ENCODE results near the gene CALR.

CALR gene

GRCh38 chr19:12986726-12987125, 48.3 kb downstream of the CALR start:
- H3K9me3 ChIP-seq (ENCODE audit: control extremely low read depth in 1 of 5, control insufficient read depth in 4 of 5, insufficient read depth in 2 of 5, low read depth in 1 of 5, low read length in 4 of 5) = no peaks in the 10 kb centered on the region
- H3K27me3 ChIP-seq (replicated peaks in 2 of 5; ENCODE audit: control insufficient read depth in 4 of 5, insufficient read depth in 5 of 5, low read length in 4 of 5) = peaks cover 0 to 3% (median 0%) of the 10 kb centered on the region in 5 experiments
- H3K4me3 ChIP-seq (ENCODE audit: control insufficient read depth in 1 of 7, extremely low read depth in 1 of 7, insufficient read depth in 4 of 7, low read depth in 2 of 7, low read length in 6 of 7) = no peak overlapping the region
- no peak for DNase-seq
- H3K27ac ChIP-seq (ENCODE audit: insufficient read depth in 1 of 2, low read depth in 1 of 2, low read length in 2 of 2, poor library complexity in 1 of 2, severe bottlenecking in 2 of 2) = no peak overlapping the region
- 100% methylated on average over 5 of the region's 12 CpGs for WGBS (ENCODE audit: insufficient coverage)
- peaks cover 0 to 8% (median 4%) of the 10 kb centered on the region in 4 experiments for H3K4me1 ChIP-seq (ENCODE audit: control extremely low read depth in 1 of 4, control insufficient read depth in 4 of 4, insufficient read depth in 4 of 4, low read length in 3 of 4)
- ChIA-PET POLR2A (no interaction called here), CTCF (interaction anchor here (1.4 to 6.2 kb wide), 6 partner anchors 9 to 108 kb away, joined by 6 to 57 read pairs (median 9); no protein-coding TSS in a partner anchor)
- H3K36me3 ChIP-seq (ENCODE audit: control insufficient read depth in 4 of 4, insufficient read depth in 4 of 4, low read length in 3 of 4) = no peaks in the 10 kb centered on the region

GRCh38 chr19:12987190-12987589, 48.8 kb downstream of the CALR start:
- Histone ChIP-seq H3K27me3 (replicated peaks in 2 of 5; ENCODE audit: control insufficient read depth in 4 of 5, insufficient read depth in 5 of 5, low read length in 4 of 5) (peaks cover 0 to 3% (median 0%) of the 10 kb centered on the region in 5 experiments), H3K27ac (ENCODE audit: insufficient read depth in 1 of 2, low read depth in 1 of 2, low read length in 2 of 2, poor library complexity in 1 of 2, severe bottlenecking in 2 of 2) (no peak overlapping the region), H3K36me3 (ENCODE audit: control insufficient read depth in 4 of 4, insufficient read depth in 4 of 4, low read length in 3 of 4) (no peaks in the 10 kb centered on the region), H3K4me3 (ENCODE audit: control insufficient read depth in 1 of 7, extremely low read depth in 1 of 7, insufficient read depth in 4 of 7, low read depth in 2 of 7, low read length in 6 of 7) (no peak overlapping the region), H3K9me3 (ENCODE audit: control extremely low read depth in 1 of 5, control insufficient read depth in 4 of 5, insufficient read depth in 2 of 5, low read depth in 1 of 5, low read length in 4 of 5) (no peaks in the 10 kb centered on the region), H3K4me1 (ENCODE audit: control extremely low read depth in 1 of 4, control insufficient read depth in 4 of 4, insufficient read depth in 4 of 4, low read length in 3 of 4) (peaks cover 0 to 8% (median 4%) of the 10 kb centered on the region in 4 experiments)
- POLR2A ChIA-PET = no interaction called here
- 76% methylated on average over 3 of the region's 3 CpGs for WGBS (ENCODE audit: insufficient coverage)
- CTCF ChIA-PET = interaction anchor here (5.0 to 6.2 kb wide), 2 partner anchors 44 to 108 kb away, joined by 39 to 57 read pairs; no protein-coding TSS in a partner anchor
- DNase-seq = no peak

- CTCF ChIA-PET = no interaction called here
- POLR2A ChIA-PET = no interaction called here
- peaks cover 0 to 8% (median 4%) of the 10 kb centered on the region in 4 experiments for H3K4me1 ChIP-seq (ENCODE audit: control extremely low read depth in 1 of 4, control insufficient read depth in 4 of 4, insufficient read depth in 4 of 4, low read length in 3 of 4)
These were observed 49.4 kb downstream of the CALR start for GRCh38 chr19:12987781-12988180.

DNA sequence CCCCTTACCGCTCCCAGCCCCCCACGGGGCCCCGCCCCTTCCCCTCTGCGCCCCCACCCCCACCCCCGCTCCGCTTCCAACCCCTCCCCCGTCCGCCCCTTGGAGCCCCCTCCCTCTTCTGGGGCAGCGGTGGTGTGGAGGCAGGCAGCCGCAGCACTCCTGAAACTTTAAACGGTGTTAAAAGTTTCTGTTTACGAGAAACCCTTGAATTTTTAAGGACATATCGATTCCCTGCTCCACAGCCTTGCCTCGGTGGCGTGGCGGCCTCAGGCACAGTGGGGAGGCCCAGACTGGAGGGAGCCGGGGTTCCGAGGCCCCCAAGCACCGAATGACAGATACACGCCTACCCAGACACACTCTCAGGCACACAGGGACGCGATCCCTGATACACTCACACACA, 52.0 kb downstream of the CALR start:
- ChIA-PET POLR2A (interaction anchor here (0.6 kb wide), 1 partner anchor 24 kb away, joined by 3 read pairs; no protein-coding TSS in a partner anchor), CTCF (no interaction called here)
- DNase-seq = no peak
- Histone ChIP-seq H3K27me3 (replicated peaks in 2 of 5; ENCODE audit: control insufficient read depth in 4 of 5, insufficient read depth in 5 of 5, low read length in 4 of 5) (peaks cover 0 to 4% (median 0%) of the 10 kb centered on the region in 5 experiments), H3K9me3 (ENCODE audit: control extremely low read depth in 1 of 5, control insufficient read depth in 4 of 5, insufficient read depth in 2 of 5, low read depth in 1 of 5, low read length in 4 of 5) (no peaks in the 10 kb centered on the region), H3K27ac (ENCODE audit: insufficient read depth in 1 of 2, low read depth in 1 of 2, low read length in 2 of 2, poor library complexity in 1 of 2, severe bottlenecking in 2 of 2) (no peak overlapping the region), H3K4me1 (ENCODE audit: control extremely low read depth in 1 of 4, control insufficient read depth in 4 of 4, insufficient read depth in 4 of 4, low read length in 3 of 4) (peaks cover 0 to 7% (median 6%) of the 10 kb centered on the region in 4 experiments), H3K36me3 (ENCODE audit: control insufficient read depth in 4 of 4, insufficient read depth in 4 of 4, low read length in 3 of 4) (no peaks in the 10 kb centered on the region), H3K4me3 (ENCODE audit: control insufficient read depth in 1 of 7, extremely low read depth in 1 of 7, insufficient read depth in 4 of 7, low read depth in 2 of 7, low read length in 6 of 7) (no peak overlapping the region)
- WGBS (ENCODE audit: insufficient coverage) = 79% methylated on average over 12 of the region's 22 CpGs

More at GRCh38 chr19:12987781-12988180, 49.4 kb downstream of the CALR start:
- WGBS (ENCODE audit: insufficient coverage) = 83% methylated on average over 6 of the region's 10 CpGs
- no peak for DNase-seq
- Histone ChIP-seq H3K4me3 (ENCODE audit: control insufficient read depth in 1 of 7, extremely low read depth in 1 of 7, insufficient read depth in 4 of 7, low read depth in 2 of 7, low read length in 6 of 7) (no peak overlapping the region), H3K36me3 (ENCODE audit: control insufficient read depth in 4 of 4, insufficient read depth in 4 of 4, low read length in 3 of 4) (no peaks in the 10 kb centered on the region), H3K27ac (ENCODE audit: insufficient read depth in 1 of 2, low read depth in 1 of 2, low read length in 2 of 2, poor library complexity in 1 of 2, severe bottlenecking in 2 of 2) (no peak overlapping the region), H3K27me3 (replicated peaks in 2 of 5; ENCODE audit: control insufficient read depth in 4 of 5, insufficient read depth in 5 of 5, low read length in 4 of 5) (no peaks in the 10 kb centered on the region), H3K9me3 (ENCODE audit: control extremely low read depth in 1 of 5, control insufficient read depth in 4 of 5, insufficient read depth in 2 of 5, low read depth in 1 of 5, low read length in 4 of 5) (no peaks in the 10 kb centered on the region)

GRCh38 chr19:12990853-12991252, 52.4 kb downstream of the CALR start:
- ChIA-PET CTCF (no interaction called here), POLR2A (no interaction called here)
- peaks cover 0 to 8% (median 6%) of the 10 kb centered on the region in 4 experiments for H3K4me1 ChIP-seq (ENCODE audit: control extremely low read depth in 1 of 4, control insufficient read depth in 4 of 4, insufficient read depth in 4 of 4, low read length in 3 of 4)
- 75% methylated on average over 1 of the region's 3 CpGs for WGBS (ENCODE audit: insufficient coverage)
- no peaks in the 10 kb centered on the region for H3K36me3 ChIP-seq (ENCODE audit: control insufficient read depth in 4 of 4, insufficient read depth in 4 of 4, low read length in 3 of 4)
- no peak overlapping the region for H3K27ac ChIP-seq (ENCODE audit: insufficient read depth in 1 of 2, low read depth in 1 of 2, low read length in 2 of 2, poor library complexity in 1 of 2, severe bottlenecking in 2 of 2)
- H3K4me3 ChIP-seq (ENCODE audit: control insufficient read depth in 1 of 7, extremely low read depth in 1 of 7, insufficient read depth in 4 of 7, low read depth in 2 of 7, low read length in 6 of 7) = no peak overlapping the region
- no peaks in the 10 kb centered on the region for H3K9me3 ChIP-seq (ENCODE audit: control extremely low read depth in 1 of 5, control insufficient read depth in 4 of 5, insufficient read depth in 2 of 5, low read depth in 1 of 5, low read length in 4 of 5)
- peaks cover 0 to 4% (median 0%) of the 10 kb centered on the region in 5 experiments for H3K27me3 ChIP-seq (replicated peaks in 2 of 5; ENCODE audit: control insufficient read depth in 4 of 5, insufficient read depth in 5 of 5, low read length in 4 of 5)
- DNase-seq = no peak

DNA sequence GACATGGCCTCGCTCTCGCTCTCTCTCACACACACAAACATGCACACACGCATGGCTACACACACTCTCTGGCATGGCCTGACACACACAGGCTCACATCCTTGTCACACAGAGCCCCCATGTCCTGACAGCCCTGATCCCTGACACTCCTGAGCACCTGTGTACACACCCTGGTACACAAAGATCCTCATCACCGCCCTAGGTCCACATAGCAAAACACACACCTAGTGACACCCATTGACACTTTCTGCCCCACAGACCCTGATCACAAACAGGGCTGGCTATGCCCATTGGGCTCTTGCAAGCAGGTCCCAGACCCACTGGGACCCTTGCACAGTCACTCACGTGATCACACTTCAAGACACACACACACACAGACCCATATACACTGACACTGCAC, 52.9 kb downstream of the CALR start:
- no peak overlapping the region for H3K4me3 ChIP-seq (ENCODE audit: control insufficient read depth in 1 of 7, extremely low read depth in 1 of 7, insufficient read depth in 4 of 7, low read depth in 2 of 7, low read length in 6 of 7)
- ChIA-PET POLR2A (no interaction called here), CTCF (interaction anchor here (0.5 to 1.5 kb wide), 3 partner anchors 12 to 22 kb away, joined by 3 read pairs; no protein-coding TSS in a partner anchor)
- no peak overlapping the region for H3K27ac ChIP-seq (ENCODE audit: insufficient read depth in 1 of 2, low read depth in 1 of 2, low read length in 2 of 2, poor library complexity in 1 of 2, severe bottlenecking in 2 of 2)
- WGBS (ENCODE audit: insufficient coverage) = 94% methylated on average over 4 of the region's 5 CpGs
- no peak for DNase-seq
- no peaks in the 10 kb centered on the region for H3K36me3 ChIP-seq (ENCODE audit: control insufficient read depth in 4 of 4, insufficient read depth in 4 of 4, low read length in 3 of 4)
- H3K4me1 ChIP-seq (ENCODE audit: control extremely low read depth in 1 of 4, control insufficient read depth in 4 of 4, insufficient read depth in 4 of 4, low read length in 3 of 4) = peaks cover 0 to 12% (median 10%) of the 10 kb centered on the region in 4 experiments
- peaks cover 0 to 4% (median 0%) of the 10 kb centered on the region in 5 experiments for H3K27me3 ChIP-seq (replicated peaks in 2 of 5; ENCODE audit: control insufficient read depth in 4 of 5, insufficient read depth in 5 of 5, low read length in 4 of 5)
- no peaks in the 10 kb centered on the region for H3K9me3 ChIP-seq (ENCODE audit: control extremely low read depth in 1 of 5, control insufficient read depth in 4 of 5, insufficient read depth in 2 of 5, low read depth in 1 of 5, low read length in 4 of 5)

DNA sequence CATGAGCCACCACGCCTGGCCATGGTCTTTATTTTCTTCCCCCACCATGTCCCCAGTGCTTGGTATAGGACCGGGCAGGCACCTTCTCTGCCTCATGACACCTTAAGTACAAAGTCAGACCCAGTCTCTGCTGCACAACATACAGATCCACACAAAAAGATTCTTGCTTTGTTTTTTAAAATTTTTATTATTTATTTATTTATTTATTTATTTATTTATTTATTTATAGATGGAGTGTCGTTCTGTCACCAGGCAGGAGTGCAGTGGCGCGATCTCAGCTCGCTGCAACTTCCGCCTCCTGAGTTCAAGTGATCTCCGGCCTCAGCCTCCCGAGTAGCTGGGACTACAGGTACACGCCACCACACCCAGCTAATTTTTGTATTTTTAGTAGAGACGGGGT, 54.3 kb downstream of the CALR start:
- no peaks in the 10 kb centered on the region for H3K9me3 ChIP-seq (ENCODE audit: control extremely low read depth in 1 of 5, control insufficient read depth in 4 of 5, insufficient read depth in 2 of 5, low read depth in 1 of 5, low read length in 4 of 5)
- H3K36me3 ChIP-seq (ENCODE audit: control insufficient read depth in 4 of 4, insufficient read depth in 4 of 4, low read length in 3 of 4) = peaks cover 0 to under 1% (median 0%) of the 10 kb centered on the region in 4 experiments
- no peak overlapping the region for H3K27ac ChIP-seq (ENCODE audit: insufficient read depth in 1 of 2, low read depth in 1 of 2, low read length in 2 of 2, poor library complexity in 1 of 2, severe bottlenecking in 2 of 2)
- H3K4me3 ChIP-seq (ENCODE audit: control insufficient read depth in 1 of 7, extremely low read depth in 1 of 7, insufficient read depth in 4 of 7, low read depth in 2 of 7, low read length in 6 of 7) = no peak overlapping the region
- peaks cover 0 to 22% (median 14%) of the 10 kb centered on the region in 4 experiments for H3K4me1 ChIP-seq (ENCODE audit: control extremely low read depth in 1 of 4, control insufficient read depth in 4 of 4, insufficient read depth in 4 of 4, low read length in 3 of 4)
- no peak for DNase-seq
- peaks cover 0 to 9% (median 0%) of the 10 kb centered on the region in 5 experiments for H3K27me3 ChIP-seq (replicated peaks in 2 of 5; ENCODE audit: control insufficient read depth in 4 of 5, insufficient read depth in 5 of 5, low read length in 4 of 5)
- 98% methylated on average over 8 of the region's 11 CpGs for WGBS (ENCODE audit: insufficient coverage)
- ChIA-PET CTCF (interaction anchor here (1.0 to 2.3 kb wide), 7 partner anchors 9 to 101 kb away, joined by 3 to 8 read pairs (median 4); no protein-coding TSS in a partner anchor), POLR2A (no interaction called here)

All from common myeloid progenitor, CD34-positive (primary cell).